ENCODE data around the gene RAVER2.
A peak's percentile ranks its signal among the peaks of the same experiment; 100 is the strongest.

The RAVER2 gene

GRCh38 chr1:64848803-64849202 lies 103.9 kb downstream of the RAVER2 start:
- peak; percentile 90 for DNase-seq

- no peak for DNase-seq
Observed at GRCh38 chr1:64849942-64850341, 105.1 kb downstream of the RAVER2 start.

GRCh38 chr1:64850846-64851245 lies 106.0 kb downstream of the RAVER2 start:
- DNase-seq = no peak

GRCh38 chr1:64851664-64852063 lies 106.8 kb downstream of the RAVER2 start:
- DNase-seq = no peak

GRCh38 chr1:64854674-64855073 lies 109.8 kb downstream of the RAVER2 start:
- DNase-seq = no peak

- no peak for DNase-seq
Observed at GRCh38 chr1:64855557-64855956, 110.7 kb downstream of the RAVER2 start.

GRCh38 chr1:64856553-64856952 lies 111.7 kb downstream of the RAVER2 start:
- DNase-seq = peak; percentile 67

- DNase-seq = no peak
Observed at GRCh38 chr1:64857347-64857746, 112.5 kb downstream of the RAVER2 start.

GRCh38 chr1:64861611-64862010 lies 116.7 kb downstream of the RAVER2 start:
- DNase-seq = no peak

- no peak for DNase-seq
Observed at GRCh38 chr1:64864018-64864940, 119.4 kb downstream of the RAVER2 start.

GRCh38 chr1:64865105-64865757 lies 120.4 kb downstream of the RAVER2 start:
- no peak for DNase-seq

GRCh38 chr1:64866689-64867088 lies 121.8 kb downstream of the RAVER2 start:
- no peak for DNase-seq

- no peak for DNase-seq
Observed at GRCh38 chr1:64867266-64867665, 122.4 kb downstream of the RAVER2 start.

GRCh38 chr1:64871256-64871655 lies 126.4 kb downstream of the RAVER2 start:
- DNase-seq = no peak

- DNase-seq = no peak
Observed at GRCh38 chr1:64872067-64872466, 127.2 kb downstream of the RAVER2 start.

- no peak for DNase-seq
Observed at GRCh38 chr1:64873576-64873975, 128.7 kb downstream of the RAVER2 start.

- DNase-seq = no peak
Observed at GRCh38 chr1:64874666-64875065, 129.8 kb downstream of the RAVER2 start.

- DNase-seq = no peak
Observed at GRCh38 chr1:64875101-64875500, 130.2 kb downstream of the RAVER2 start.

- no peak for DNase-seq
Observed at GRCh38 chr1:64875606-64876005, 130.7 kb downstream of the RAVER2 start.

GRCh38 chr1:64877151-64877550 lies 132.3 kb downstream of the RAVER2 start:
- DNase-seq = no peak

GRCh38 chr1:64877598-64877997 lies 132.7 kb downstream of the RAVER2 start:
- DNase-seq = no peak

- no peak for DNase-seq
Observed at GRCh38 chr1:64878090-64878489, 133.2 kb downstream of the RAVER2 start.

GRCh38 chr1:64878931-64879611 lies 134.2 kb downstream of the RAVER2 start:
- no peak for DNase-seq

GRCh38 chr1:64880449-64880848 lies 135.6 kb downstream of the RAVER2 start:
- DNase-seq = no peak

Measured in NCI-H446 treated with DMSO at 0.1 percent for 48 hours (cell line).